HL-60 (cell line): Measurements from ENCODE around the gene SASH1.

Experiments
- CTCF ChIP-seq: IDR thresholded peaks from one replicate; pipeline ENCODE4 v1.5.1; 2011; ENCODE audit warnings: low read length, control low read depth, inconsistent platforms; ENCODE audit not compliant: insufficient read depth
- POLR2AphosphoS5 ChIP-seq: IDR thresholded peaks from 2 replicates; pipeline ENCODE4 v1.6.1; 2012; ENCODE audit warnings: low read depth
- TF ChIP-seq, protein P1 (sequence below): IDR thresholded peaks from 2 replicates; pipeline ENCODE4 v1.6.1; 2012; ENCODE audit warnings: low read depth; ENCODE audit not compliant: insufficient replicate concordance

DNA sequence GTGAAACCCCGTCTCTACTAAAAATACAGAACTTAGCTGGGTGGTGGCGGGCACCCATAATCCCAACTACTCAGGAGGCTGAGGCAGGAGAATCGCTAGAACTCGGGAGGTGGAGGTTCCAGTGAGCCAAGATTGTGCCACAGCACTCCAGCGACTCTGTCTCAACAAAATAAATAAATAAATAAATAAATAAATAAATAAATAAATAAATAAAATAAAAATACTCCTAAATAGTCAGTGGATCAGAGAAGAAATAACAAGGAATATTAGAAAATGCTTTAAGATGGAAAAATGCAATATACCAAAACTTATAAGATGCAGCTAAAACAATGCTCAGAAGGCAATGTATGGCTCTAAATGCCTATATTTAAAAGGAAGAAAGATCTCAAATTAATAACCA is 39.0 kb upstream of the SASH1 start:
- no peak for TF ChIP-seq CTCF
- TF ChIP-seq, protein P1, sequence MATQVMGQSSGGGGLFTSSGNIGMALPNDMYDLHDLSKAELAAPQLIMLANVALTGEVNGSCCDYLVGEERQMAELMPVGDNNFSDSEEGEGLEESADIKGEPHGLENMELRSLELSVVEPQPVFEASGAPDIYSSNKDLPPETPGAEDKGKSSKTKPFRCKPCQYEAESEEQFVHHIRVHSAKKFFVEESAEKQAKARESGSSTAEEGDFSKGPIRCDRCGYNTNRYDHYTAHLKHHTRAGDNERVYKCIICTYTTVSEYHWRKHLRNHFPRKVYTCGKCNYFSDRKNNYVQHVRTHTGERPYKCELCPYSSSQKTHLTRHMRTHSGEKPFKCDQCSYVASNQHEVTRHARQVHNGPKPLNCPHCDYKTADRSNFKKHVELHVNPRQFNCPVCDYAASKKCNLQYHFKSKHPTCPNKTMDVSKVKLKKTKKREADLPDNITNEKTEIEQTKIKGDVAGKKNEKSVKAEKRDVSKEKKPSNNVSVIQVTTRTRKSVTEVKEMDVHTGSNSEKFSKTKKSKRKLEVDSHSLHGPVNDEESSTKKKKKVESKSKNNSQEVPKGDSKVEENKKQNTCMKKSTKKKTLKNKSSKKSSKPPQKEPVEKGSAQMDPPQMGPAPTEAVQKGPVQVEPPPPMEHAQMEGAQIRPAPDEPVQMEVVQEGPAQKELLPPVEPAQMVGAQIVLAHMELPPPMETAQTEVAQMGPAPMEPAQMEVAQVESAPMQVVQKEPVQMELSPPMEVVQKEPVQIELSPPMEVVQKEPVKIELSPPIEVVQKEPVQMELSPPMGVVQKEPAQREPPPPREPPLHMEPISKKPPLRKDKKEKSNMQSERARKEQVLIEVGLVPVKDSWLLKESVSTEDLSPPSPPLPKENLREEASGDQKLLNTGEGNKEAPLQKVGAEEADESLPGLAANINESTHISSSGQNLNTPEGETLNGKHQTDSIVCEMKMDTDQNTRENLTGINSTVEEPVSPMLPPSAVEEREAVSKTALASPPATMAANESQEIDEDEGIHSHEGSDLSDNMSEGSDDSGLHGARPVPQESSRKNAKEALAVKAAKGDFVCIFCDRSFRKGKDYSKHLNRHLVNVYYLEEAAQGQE = no peak
- no peak for TF ChIP-seq POLR2AphosphoS5
